HCT116 (cell line): ENCODE measurements around the gene WDR5. TPM values are rescaled to one million over a fixed set of nuclear protein-coding genes. Genes with fewer than 3 reads are reported as not detected.

Source experiments
- ATAC-seq: fragments of 200-7000 bp; cut with Tn5 transposase; 2 replicates; pipeline ENCODE4 v1.9.1; 2020; ENCODE audit warnings: mild to moderate bottlenecking, moderate library complexity
- BruUV-seq: library from RNA; stranded (reverse); fragments of 400-500 nt; replicated peaks from 2 replicates; lab custom pipeline; 2021; lab: Mats Ljungman, UMichigan
- CTCF ChIA-PET: fragments of 300-600 bp; sonication (Branson Sonifier 250); formaldehyde crosslinking; loops from one replicate; lab custom pipeline; 2021; ENCODE audit warnings: antibody characterized with exemption; lab: Charles Lee
- POLR2A ChIA-PET: fragments of 300-600, 350-600 bp; sonication (Branson Sonifier 250); formaldehyde crosslinking; loops from one replicate; lab custom pipeline; 2021; ENCODE audit warnings: antibody characterized with exemption; lab: Charles Lee
- RAD21 ChIA-PET, 2 experiments: fragments of 300-600 bp; sonication (Branson Sonifier 250); formaldehyde crosslinking; loops; one replicate each; lab custom pipeline; 2023; ENCODE audit warnings: low total read pairs in 2 of 2; ENCODE audit not compliant: uncharacterized antibody in 2 of 2, unreplicated experiment in 2 of 2, low non-redundant PET in 1 of 2; lab: Charles Lee
- DNase-seq: peaks from one replicate; pipeline ENCODE4 v3.0.0-alpha.2; 2010; ENCODE audit warnings: low read depth, low spot score
- H2AFZ ChIP-seq: fragments of 200-600 bp; shearing (Covaris generic), sonication (generic); 2 replicates; pipeline ENCODE4 v1.6.1; 2017; ENCODE audit warnings: low read depth, mixed run types, mixed read lengths, antibody characterized with exemption, low read length; ENCODE audit not compliant: poor library complexity, severe bottlenecking
- H3K27ac ChIP-seq: 2 replicates; pipeline ENCODE4 v1.5.1; 2012; ENCODE audit warnings: low read depth, low read length
- H3K27me3 ChIP-seq: fragments of 200-600 bp; sonication (generic); 2 replicates; pipeline ENCODE4 v1.6.1; 2016; ENCODE audit warnings: mixed run types, low read length, mixed read lengths; ENCODE audit not compliant: insufficient read depth
- H3K36me3 ChIP-seq, 2 experiments: fragments of 200-500 bp in 1 of 2; fragments of 200-600 bp in 1 of 2; sonication (Bioruptor generic) in 1 of 2; sonication (generic) in 1 of 2; 2 replicates each; pipeline versions ENCODE4 v1.5.1 to v1.6.1; 2014 to 2016; ENCODE audit warnings: low read length in 2 of 2, inconsistent platforms in 1 of 2, mixed read lengths in 1 of 2, mixed run types in 1 of 2; ENCODE audit not compliant: insufficient read depth in 2 of 2, control insufficient read depth in 1 of 2
- H3K4me1 ChIP-seq, 2 experiments: fragments of 200-600 bp in 1 of 2; sonication (generic) in 1 of 2; 2 replicates each; pipeline versions ENCODE4 v1.5.1 to v1.6.1; 2012 to 2017; ENCODE audit warnings: low read length in 2 of 2, inconsistent platforms in 1 of 2, mild to moderate bottlenecking in 1 of 2, mixed read lengths in 1 of 2, mixed run types in 1 of 2, moderate library complexity in 1 of 2; ENCODE audit not compliant: insufficient read depth in 2 of 2, control insufficient read depth in 1 of 2
- H3K4me2 ChIP-seq: fragments of 200-600 bp; sonication (generic); 2 replicates; pipeline ENCODE4 v1.6.1; 2017; ENCODE audit warnings: mixed run types, low read length, mixed read lengths
- H3K4me3 ChIP-seq, 2 experiments: fragments of 200-600 bp in 1 of 2; sonication (generic) in 1 of 2; replicated peaks in 1 of 2; 2 replicates each; pipeline ENCODE4 v1.5.1; 2011 to 2016; ENCODE audit warnings: low read length in 2 of 2, control low read depth in 1 of 2, low read depth in 1 of 2, mild to moderate bottlenecking in 1 of 2, mixed read lengths in 1 of 2, mixed run types in 1 of 2
- H3K79me2 ChIP-seq: fragments of 200-600 bp; sonication (generic); 2 replicates; pipeline ENCODE4 v1.6.1; 2017; ENCODE audit warnings: mild to moderate bottlenecking, mixed run types, low read length, moderate library complexity, mixed read lengths; ENCODE audit not compliant: insufficient read depth
- H3K9ac ChIP-seq: fragments of 200-600 bp; sonication (generic); 2 replicates; pipeline ENCODE4 v1.6.1; 2016; ENCODE audit warnings: low read length, mixed read lengths
- H3K9me2 ChIP-seq: fragments of 200-600 bp; sonication (generic), shearing (Covaris generic); 2 replicates; pipeline ENCODE4 v1.6.1; 2017; ENCODE audit warnings: mixed run types, mild to moderate bottlenecking, moderate library complexity; ENCODE audit not compliant: insufficient read depth
- H3K9me3 ChIP-seq, 2 experiments: fragments of 200-500 bp in 1 of 2; fragments of 200-600 bp in 1 of 2; sonication (Bioruptor generic) in 1 of 2; sonication (generic) in 1 of 2; 2 replicates each; pipeline ENCODE4 v1.6.1; 2014 to 2017; ENCODE audit warnings: low read length in 2 of 2, mixed read lengths in 2 of 2, inconsistent platforms in 1 of 2, low read depth in 1 of 2, mild to moderate bottlenecking in 1 of 2, mixed run types in 1 of 2, moderate library complexity in 1 of 2; ENCODE audit not compliant: control insufficient read depth in 1 of 2, insufficient read depth in 1 of 2
- H4K20me1 ChIP-seq: fragments of 200-600 bp; sonication (generic), shearing (Covaris generic); 2 replicates; pipeline ENCODE4 v1.6.1; 2017; ENCODE audit warnings: mixed run types, mild to moderate bottlenecking, moderate library complexity; ENCODE audit not compliant: insufficient read depth
- CBX3 ChIP-seq: IDR thresholded peaks from 2 replicates; pipeline ENCODE4 v1.6.1; 2012; ENCODE audit warnings: low read depth
- EGR1 ChIP-seq: IDR thresholded peaks from 2 replicates; pipeline ENCODE4 v1.6.1; 2012; ENCODE audit warnings: low read depth
- ELF1 ChIP-seq: IDR thresholded peaks from 2 replicates; pipeline ENCODE4 v1.6.1; 2012; ENCODE audit warnings: low read depth, borderline replicate concordance
- EZH2phosphoT487 ChIP-seq: fragments of 200-600 bp; IDR thresholded peaks from 2 replicates; pipeline ENCODE4 v1.6.1; 2018; ENCODE audit warnings: antibody characterized with exemption, borderline replicate concordance
- JUND ChIP-seq: IDR thresholded peaks from 2 replicates; pipeline ENCODE4 v1.6.1; 2012
- RAD21 ChIP-seq: IDR thresholded peaks from 2 replicates; pipeline ENCODE4 v1.6.1; 2012; ENCODE audit warnings: low read depth, mild to moderate bottlenecking
- SIN3A ChIP-seq: IDR thresholded peaks from 2 replicates; pipeline ENCODE4 v1.6.1; 2012; ENCODE audit warnings: low read depth
- SRF ChIP-seq: IDR thresholded peaks from 2 replicates; pipeline ENCODE4 v1.6.1; 2012; ENCODE audit warnings: low read depth
- TCF7L2 ChIP-seq: IDR thresholded peaks from 2 replicates; pipeline ENCODE4 v1.7.0; 2011; ENCODE audit warnings: borderline replicate concordance, inconsistent platforms; ENCODE audit not compliant: insufficient read depth, insufficient read length; ENCODE audit errors: extremely low read depth
- YY1 ChIP-seq: IDR thresholded peaks from 2 replicates; pipeline ENCODE4 v1.6.1; 2011; ENCODE audit warnings: low read length, low read depth, moderate library complexity, mild to moderate bottlenecking; ENCODE audit not compliant: insufficient replicate concordance; ENCODE audit errors: extremely low read depth
- intact Hi-C: fragments of 100-400 bp; cut with micrococcal nuclease; formaldehyde crosslinking; loops from 2 replicates; pipeline ENCODE4 v1.10.0; 2022
- total RNA-seq: library from RNA; stranded (reverse); gene quantifications from one replicate; pipeline ENCODE4 v1.2.1, GENCODE V29; 2021; ENCODE audit not compliant: unreplicated experiment
- TF ChIP-seq, protein P1 (sequence below): IDR thresholded peaks from 2 replicates; pipeline ENCODE4 v1.6.1; 2011; ENCODE audit warnings: mild to moderate bottlenecking, low read length, moderate library complexity; ENCODE audit not compliant: insufficient replicate concordance; ENCODE audit errors: extremely low read depth
- TF ChIP-seq, protein P2 (sequence below): IDR thresholded peaks from 2 replicates; pipeline ENCODE4 v1.6.1; 2012; ENCODE audit warnings: low read depth
- TF ChIP-seq, protein P3 (sequence below), 3 experiments: fragments of 200-600 bp in 1 of 3; sonication (generic) in 1 of 3; IDR thresholded peaks in 2 of 3; conservative IDR thresholded peaks in 1 of 3; 2 replicates each; pipeline ENCODE4 v1.5.1; 2012 to 2017; ENCODE audit warnings: low read depth in 2 of 3, low read length in 2 of 3, antibody characterized with exemption in 1 of 3, borderline replicate concordance in 1 of 3, control low read depth in 1 of 3, mild to moderate bottlenecking in 1 of 3, mixed read lengths in 1 of 3, mixed run types in 1 of 3, moderate library complexity in 1 of 3; ENCODE audit not compliant: insufficient read depth in 1 of 3
- TF ChIP-seq, protein P4 (sequence below): IDR thresholded peaks from 2 replicates; pipeline ENCODE4 v1.6.1; 2012

Gene WDR5
- total RNA-seq, 1 experiment from 2014 or later = 55.8 TPM

DNA sequence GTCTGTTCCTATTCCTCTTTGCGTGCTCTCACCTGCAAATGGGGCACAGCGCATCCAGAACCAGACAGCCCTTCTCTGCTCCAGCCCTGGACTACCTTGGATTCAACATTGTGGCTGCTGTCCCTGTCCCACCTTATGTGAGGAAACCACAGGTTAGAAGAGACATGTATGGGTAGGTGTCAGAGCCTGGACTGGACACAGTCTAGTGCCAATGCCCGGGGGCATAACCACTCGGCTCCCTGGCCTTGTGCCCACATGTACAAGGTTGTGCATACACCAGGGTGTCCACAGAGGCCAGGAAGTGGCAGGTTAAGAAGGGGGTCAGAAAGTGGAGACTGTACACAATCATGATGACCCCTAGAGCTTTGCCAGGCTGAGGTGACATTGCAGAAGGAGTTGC is 45.9 kb upstream of the WDR5 start:
- DNase-seq = no peak
- ChIA-PET CTCF (no interaction called here), RAD21 (no interaction called here), POLR2A (no interaction called here)
- Histone ChIP-seq H3K9me3 (0 out of 4 replicates have a peak, but pooled peaks cover 0 to 5% of the 10 kb centered on the region in 2 experiments), H3K79me2 (no peaks in the 10 kb centered on the region), H3K9me2 (no peaks in the 10 kb centered on the region), H3K9ac (no peak overlapping the region), H4K20me1 (no peaks in the 10 kb centered on the region), H3K4me1 (no peaks in the 10 kb centered on the region), H3K36me3 (no peaks in the 10 kb centered on the region), H3K4me2 (no peak overlapping the region), H3K27me3 (no peaks in the 10 kb centered on the region), H2AFZ (no peak overlapping the region), H3K4me3 (no peak overlapping the region), H3K27ac (no peak overlapping the region)
- TF ChIP-seq RAD21 (no peak), TCF7L2 (no peak), EGR1 (no peak), ELF1 (no peak), YY1 (no peak), CBX3 (no peak), EZH2phosphoT487 (no peak), JUND (no peak), SIN3A (no peak), SRF (no peak)
- TF ChIP-seq, protein P1, sequence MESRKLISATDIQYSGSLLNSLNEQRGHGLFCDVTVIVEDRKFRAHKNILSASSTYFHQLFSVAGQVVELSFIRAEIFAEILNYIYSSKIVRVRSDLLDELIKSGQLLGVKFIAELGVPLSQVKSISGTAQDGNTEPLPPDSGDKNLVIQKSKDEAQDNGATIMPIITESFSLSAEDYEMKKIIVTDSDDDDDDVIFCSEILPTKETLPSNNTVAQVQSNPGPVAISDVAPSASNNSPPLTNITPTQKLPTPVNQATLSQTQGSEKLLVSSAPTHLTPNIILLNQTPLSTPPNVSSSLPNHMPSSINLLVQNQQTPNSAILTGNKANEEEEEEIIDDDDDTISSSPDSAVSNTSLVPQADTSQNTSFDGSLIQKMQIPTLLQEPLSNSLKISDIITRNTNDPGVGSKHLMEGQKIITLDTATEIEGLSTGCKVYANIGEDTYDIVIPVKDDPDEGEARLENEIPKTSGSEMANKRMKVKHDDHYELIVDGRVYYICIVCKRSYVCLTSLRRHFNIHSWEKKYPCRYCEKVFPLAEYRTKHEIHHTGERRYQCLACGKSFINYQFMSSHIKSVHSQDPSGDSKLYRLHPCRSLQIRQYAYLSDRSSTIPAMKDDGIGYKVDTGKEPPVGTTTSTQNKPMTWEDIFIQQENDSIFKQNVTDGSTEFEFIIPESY = no peak
- TF ChIP-seq, protein P2, sequence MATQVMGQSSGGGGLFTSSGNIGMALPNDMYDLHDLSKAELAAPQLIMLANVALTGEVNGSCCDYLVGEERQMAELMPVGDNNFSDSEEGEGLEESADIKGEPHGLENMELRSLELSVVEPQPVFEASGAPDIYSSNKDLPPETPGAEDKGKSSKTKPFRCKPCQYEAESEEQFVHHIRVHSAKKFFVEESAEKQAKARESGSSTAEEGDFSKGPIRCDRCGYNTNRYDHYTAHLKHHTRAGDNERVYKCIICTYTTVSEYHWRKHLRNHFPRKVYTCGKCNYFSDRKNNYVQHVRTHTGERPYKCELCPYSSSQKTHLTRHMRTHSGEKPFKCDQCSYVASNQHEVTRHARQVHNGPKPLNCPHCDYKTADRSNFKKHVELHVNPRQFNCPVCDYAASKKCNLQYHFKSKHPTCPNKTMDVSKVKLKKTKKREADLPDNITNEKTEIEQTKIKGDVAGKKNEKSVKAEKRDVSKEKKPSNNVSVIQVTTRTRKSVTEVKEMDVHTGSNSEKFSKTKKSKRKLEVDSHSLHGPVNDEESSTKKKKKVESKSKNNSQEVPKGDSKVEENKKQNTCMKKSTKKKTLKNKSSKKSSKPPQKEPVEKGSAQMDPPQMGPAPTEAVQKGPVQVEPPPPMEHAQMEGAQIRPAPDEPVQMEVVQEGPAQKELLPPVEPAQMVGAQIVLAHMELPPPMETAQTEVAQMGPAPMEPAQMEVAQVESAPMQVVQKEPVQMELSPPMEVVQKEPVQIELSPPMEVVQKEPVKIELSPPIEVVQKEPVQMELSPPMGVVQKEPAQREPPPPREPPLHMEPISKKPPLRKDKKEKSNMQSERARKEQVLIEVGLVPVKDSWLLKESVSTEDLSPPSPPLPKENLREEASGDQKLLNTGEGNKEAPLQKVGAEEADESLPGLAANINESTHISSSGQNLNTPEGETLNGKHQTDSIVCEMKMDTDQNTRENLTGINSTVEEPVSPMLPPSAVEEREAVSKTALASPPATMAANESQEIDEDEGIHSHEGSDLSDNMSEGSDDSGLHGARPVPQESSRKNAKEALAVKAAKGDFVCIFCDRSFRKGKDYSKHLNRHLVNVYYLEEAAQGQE = no peak
- TF ChIP-seq, protein P3, sequence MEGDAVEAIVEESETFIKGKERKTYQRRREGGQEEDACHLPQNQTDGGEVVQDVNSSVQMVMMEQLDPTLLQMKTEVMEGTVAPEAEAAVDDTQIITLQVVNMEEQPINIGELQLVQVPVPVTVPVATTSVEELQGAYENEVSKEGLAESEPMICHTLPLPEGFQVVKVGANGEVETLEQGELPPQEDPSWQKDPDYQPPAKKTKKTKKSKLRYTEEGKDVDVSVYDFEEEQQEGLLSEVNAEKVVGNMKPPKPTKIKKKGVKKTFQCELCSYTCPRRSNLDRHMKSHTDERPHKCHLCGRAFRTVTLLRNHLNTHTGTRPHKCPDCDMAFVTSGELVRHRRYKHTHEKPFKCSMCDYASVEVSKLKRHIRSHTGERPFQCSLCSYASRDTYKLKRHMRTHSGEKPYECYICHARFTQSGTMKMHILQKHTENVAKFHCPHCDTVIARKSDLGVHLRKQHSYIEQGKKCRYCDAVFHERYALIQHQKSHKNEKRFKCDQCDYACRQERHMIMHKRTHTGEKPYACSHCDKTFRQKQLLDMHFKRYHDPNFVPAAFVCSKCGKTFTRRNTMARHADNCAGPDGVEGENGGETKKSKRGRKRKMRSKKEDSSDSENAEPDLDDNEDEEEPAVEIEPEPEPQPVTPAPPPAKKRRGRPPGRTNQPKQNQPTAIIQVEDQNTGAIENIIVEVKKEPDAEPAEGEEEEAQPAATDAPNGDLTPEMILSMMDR (IDR thresholded peaks at IDR 0.05 in 2 of 3, conservative IDR thresholded peaks at IDR 0.05 in 1 of 3; ENCODE audit: borderline replicate concordance in 1 of 3, insufficient read depth in 1 of 3, low read depth in 2 of 3, low read length in 2 of 3) = no peak
- TF ChIP-seq, protein P4, sequence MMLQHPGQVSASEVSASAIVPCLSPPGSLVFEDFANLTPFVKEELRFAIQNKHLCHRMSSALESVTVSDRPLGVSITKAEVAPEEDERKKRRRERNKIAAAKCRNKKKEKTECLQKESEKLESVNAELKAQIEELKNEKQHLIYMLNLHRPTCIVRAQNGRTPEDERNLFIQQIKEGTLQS = no peak
- intact Hi-C loops = no loop called here
- BruUV-seq = no TSS peak
- no peak for ATAC-seq
